Measurements from ENCODE around the gene ABCD1.

ABCD1 gene

GRCh38 chrX:153773741-153774575 is 49.3 kb downstream of the ABCD1 start:
- DNase-seq (ENCODE audit: low read depth): no peak

GRCh38 chrX:153774576-153775292 is 50.1 kb downstream of the ABCD1 start:
- no peak for DNase-seq (ENCODE audit: low read depth)

GRCh38 chrX:153775293-153776119 is 50.9 kb downstream of the ABCD1 start:
- no peak for DNase-seq (ENCODE audit: low read depth)

GRCh38 chrX:153776120-153776599 is 51.5 kb downstream of the ABCD1 start:
- DNase-seq (ENCODE audit: low read depth): no peak

GRCh38 chrX:153776611-153777045 is 52.0 kb downstream of the ABCD1 start:
- no peak for DNase-seq (ENCODE audit: low read depth)

DNA sequence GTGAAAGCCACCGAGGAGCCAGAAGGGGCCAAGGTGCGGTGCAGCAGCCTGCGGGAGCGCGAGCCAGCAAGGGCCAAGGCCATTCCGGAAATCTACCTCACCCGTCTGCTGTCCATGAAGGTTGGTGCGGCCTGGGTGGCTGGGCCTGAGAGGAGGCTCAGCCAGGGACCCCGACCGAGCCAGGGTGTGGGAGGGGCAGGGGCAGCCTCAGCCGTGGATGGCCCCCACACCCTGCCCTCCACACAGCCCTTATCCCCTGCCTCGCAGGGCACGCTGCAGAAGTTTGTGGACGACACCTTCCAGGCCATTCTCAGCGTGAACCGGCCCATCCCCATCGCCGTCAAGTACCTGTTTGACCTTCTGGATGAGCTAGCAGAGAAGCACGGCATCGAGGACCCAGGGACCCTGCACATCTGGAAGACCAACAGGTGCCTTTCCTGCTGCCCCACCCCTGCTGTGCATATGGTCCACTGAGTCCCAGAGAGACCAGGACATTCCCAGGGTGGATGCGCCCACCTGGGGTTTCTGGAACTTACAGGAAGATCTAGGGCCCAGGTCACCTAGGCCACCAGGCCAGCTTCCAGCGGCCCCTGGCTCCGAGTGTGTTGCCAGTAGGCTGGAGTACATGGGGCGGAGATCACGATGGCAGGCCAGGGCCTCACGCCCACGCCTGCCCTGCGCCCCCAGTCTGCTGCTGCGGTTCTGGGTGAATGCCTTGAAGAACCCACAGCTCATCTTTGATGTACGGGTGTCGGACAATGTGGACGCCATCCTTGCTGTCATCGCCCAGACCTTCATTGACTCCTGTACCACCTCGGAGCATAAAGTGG is 52.8 kb downstream of the ABCD1 start:
- DNase-seq (ENCODE audit: low read depth): no peak

GRCh38 chrX:153778181-153778580 is 53.5 kb downstream of the ABCD1 start:
- no peak for DNase-seq (ENCODE audit: low read depth)

DNA sequence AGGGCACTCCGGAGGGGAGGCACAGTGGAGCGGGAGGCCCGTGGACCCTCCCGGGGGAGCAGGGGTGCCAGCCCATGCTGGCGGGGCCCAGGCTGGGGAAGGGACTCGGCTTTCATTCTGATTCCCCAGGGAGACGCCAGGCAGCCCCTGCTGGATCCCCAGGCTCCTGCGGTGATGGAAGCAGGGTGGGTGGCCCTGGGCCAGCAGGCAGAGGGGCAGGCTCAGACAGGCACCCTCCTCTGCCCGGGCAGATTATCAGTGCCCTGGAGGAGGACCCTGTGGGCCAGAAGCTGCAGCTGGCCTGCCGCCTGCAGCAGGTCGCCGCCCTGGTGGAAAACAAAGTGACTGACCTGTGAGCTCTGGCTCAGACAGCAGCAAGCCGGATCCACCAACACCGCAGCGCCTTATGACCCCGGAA is 54.0 kb downstream of the ABCD1 start:
- DNase-seq (ENCODE audit: low read depth): no peak

DNA sequence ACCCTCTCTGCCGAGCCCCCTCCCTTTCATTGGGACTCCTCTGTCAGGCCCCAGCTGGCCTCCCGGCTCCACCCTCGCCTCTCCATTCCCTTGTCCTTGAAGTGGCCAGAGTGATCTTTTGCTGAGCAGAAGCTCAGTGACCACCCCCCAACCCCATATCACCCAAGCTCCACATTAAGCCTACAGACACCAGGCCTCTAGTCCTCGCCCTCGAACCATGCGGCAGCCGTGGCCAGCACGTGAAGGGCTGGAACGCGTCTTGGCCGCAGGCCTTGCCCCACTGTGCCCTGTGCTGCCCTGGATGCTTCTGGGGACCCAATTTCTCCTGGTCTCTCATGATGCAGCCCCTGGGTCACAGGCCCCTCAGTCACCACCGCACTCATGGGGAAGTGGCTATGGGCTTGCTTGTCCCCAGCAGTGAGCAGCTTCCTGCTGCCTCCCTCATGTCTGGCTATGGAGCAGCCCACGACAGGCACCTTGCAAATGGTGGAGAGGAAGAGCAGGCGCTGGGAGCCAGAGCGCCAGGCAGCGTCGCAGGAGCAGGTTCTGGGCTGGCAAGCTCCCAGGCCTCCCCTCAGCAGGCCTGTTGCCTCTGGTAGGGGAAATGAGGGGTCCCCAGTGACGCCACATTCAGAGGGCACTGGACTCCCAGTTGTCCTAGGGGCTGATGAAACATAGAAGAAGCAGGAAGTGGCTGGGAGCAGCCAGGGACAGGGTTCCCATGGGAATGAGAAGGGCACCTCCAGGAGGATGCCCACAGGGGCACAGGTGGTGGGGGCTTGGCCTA is 55.4 kb downstream of the ABCD1 start:
- no peak for DNase-seq (ENCODE audit: low read depth)

DNA sequence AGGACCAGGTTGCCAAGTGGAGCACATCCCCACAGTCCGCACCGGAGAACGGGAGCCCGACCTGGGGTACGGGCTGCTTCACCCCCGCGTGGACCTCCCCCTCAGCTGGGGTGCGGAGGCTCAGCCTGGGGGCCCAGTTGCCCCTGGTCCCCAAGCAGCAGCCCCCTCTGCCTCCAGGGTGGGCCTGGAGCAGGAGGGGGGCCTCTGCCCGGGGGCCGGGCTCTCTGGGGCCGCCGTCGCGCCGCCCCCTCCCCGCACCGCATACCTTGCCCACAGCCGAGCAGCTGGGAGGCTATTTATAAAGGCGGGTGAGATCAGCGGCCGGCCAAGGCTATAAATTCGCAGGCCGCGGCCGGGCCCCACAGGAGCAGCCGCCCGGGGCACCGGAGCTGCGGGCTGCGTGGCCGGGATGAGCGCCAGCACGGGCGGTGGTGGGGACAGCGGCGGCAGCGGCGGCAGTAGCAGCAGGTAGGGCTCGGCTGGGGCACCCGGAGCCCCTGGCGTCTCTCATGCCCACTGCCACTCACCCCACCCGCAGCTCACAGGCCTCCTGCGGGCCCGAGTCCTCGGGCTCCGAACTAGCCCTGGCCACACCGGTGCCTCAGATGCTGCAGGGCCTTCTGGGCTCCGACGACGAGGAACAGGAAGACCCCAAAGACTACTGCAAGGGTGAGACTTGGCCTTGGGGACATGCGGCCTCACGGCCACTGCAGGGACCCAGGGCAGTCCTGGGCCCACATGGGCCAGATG is 56.2 kb downstream of the ABCD1 start, which contains the start of gene SRPK3:
TSS of gene SRPK3 (plus strand) at position 364 of the 750 bp plus-strand sequence. CDS start at position 410, 46 bp downstream.
- no peak for DNase-seq (ENCODE audit: low read depth)

DNA sequence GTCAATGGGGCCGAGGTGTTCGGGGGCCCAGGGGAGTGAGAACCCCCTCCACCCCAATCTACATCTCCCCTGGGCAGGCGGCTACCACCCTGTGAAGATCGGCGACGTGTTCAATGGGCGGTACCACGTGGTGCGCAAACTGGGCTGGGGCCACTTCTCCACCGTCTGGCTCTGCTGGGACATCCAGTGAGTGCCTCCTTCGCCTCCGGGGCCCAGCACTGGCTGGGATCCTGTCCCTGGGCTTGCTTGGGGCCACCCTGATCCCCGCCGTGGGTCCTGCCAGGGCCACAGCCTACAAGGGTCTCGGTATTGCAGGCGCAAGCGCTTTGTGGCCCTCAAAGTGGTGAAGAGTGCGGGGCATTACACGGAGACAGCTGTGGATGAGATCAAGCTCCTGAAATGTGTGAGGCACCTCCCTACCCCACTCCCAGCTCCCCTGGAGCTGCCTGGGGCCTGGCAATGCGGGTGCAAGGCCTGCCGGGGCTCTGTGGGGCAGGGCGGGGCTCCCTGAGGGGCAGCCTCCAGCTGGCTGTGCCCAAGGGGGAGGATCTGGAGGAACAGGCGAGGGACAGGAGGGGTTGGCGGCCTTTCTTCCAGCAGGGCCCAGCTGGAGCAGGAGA is 56.9 kb downstream of the ABCD1 start:
- DNase-seq (ENCODE audit: low read depth): no peak

- DNase-seq (ENCODE audit: low read depth): no peak
Observed at GRCh38 chrX:153782313-153782712, 57.7 kb downstream of the ABCD1 start.

DNA sequence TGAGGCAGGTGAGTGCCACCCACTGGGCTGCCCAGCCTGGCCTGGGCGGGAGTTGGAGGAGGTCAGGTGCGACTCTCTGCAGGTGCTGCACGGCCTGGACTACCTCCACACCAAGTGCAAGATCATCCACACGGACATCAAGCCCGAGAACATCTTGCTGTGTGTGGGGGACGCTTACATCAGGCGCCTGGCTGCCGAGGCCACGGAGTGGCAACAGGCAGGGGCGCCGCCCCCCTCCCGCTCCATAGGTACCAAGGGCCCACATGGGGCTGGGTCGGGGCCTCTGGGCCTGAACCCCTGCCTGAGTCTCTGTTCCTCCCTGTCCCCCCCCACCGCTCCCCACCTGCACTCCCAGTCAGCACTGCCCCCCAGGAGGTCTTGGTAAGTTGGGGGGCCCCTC is 58.2 kb downstream of the ABCD1 start:
- DNase-seq (ENCODE audit: low read depth): no peak

DNA sequence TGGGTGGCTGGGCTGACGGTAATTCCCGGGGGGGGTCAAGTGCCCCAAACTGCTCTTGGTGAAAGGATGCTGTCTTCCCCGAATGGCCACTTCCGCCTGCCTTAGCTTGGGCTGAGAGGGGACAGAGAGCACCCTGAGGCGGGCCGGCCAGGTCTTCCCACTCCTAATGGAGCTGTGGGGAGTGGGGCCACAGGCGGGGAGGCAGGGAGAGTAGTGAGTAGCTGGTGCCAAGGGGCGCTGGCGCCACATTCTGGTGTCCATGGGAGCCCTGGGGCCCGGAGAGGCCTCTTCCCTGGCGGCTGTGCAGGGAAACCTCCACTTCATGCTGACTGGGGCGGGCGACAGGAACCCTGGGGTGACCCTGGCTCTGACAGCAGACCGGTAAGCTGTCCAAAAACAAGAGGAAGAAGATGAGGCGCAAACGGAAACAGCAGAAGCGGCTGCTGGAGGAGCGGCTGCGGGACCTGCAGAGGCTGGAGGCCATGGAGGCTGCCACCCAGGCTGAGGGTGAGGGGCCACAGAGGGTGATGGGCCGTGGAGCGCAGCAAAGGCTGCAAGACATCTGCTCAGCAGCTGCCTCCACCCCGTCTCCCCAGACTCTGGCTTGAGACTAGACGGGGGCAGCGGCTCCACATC is 58.8 kb downstream of the ABCD1 start:
- DNase-seq (ENCODE audit: low read depth): no peak

GRCh38 chrX:153784325-153784967 is 59.8 kb downstream of the ABCD1 start:
- no peak for DNase-seq (ENCODE audit: low read depth)

DNA sequence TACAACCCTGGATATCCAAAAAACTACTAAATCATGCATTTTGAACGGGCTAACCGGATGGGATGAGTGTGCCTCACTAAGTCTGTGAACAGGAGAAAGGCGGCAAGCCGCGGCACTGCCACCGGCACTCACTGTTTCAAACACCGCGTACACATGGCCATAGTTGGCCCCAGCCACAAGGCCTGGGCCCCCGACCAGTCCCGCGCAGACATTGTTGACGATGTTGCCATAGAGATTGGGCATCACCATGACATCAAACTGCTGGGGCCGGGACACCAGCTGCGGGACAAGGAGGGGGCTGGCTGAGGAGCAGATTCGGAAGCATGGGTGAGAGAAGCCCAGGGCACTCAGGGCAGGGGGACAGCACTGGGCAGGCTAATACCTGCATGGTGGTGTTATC is 62.0 kb downstream of the ABCD1 start:
- DNase-seq (ENCODE audit: low read depth): no peak

GRCh38 chrX:153789654-153790053 is 65.0 kb downstream of the ABCD1 start:
- DNase-seq (ENCODE audit: low read depth): no peak

Measured in T follicular helper cell (primary cell).